HUES48 (cell line): ENCODE measurements around the gene RNF213.

Experiments
- H3K27ac ChIP-seq: one replicate; pipeline ENCODE4 v1.7.0; 2013; ENCODE audit warnings: low read depth, low read length, inconsistent platforms
- H3K27me3 ChIP-seq: 2 replicates; pipeline ENCODE4 v1.6.1; 2013; ENCODE audit warnings: mild to moderate bottlenecking, low read length; ENCODE audit not compliant: control insufficient read depth, insufficient read depth
- H3K36me3 ChIP-seq: 2 replicates; pipeline ENCODE4 v1.6.1; 2013; ENCODE audit warnings: low read length; ENCODE audit not compliant: control insufficient read depth, insufficient read depth
- H3K4me1 ChIP-seq: 2 replicates; pipeline ENCODE4 v1.6.1; 2013; ENCODE audit warnings: mild to moderate bottlenecking, low read length; ENCODE audit not compliant: control insufficient read depth, insufficient read depth
- H3K4me3 ChIP-seq: 2 replicates; pipeline ENCODE4 v1.5.1; 2013; ENCODE audit warnings: mild to moderate bottlenecking, low read depth, low read length
- H3K9ac ChIP-seq: 2 replicates; pipeline ENCODE4 v1.6.1; 2013; ENCODE audit warnings: mild to moderate bottlenecking, low read depth, low read length, moderate library complexity
- H3K9me3 ChIP-seq: 2 replicates; pipeline ENCODE4 v1.6.1; 2013; ENCODE audit warnings: low read length; ENCODE audit not compliant: control insufficient read depth, insufficient read depth

Gene RNF213

DNA sequence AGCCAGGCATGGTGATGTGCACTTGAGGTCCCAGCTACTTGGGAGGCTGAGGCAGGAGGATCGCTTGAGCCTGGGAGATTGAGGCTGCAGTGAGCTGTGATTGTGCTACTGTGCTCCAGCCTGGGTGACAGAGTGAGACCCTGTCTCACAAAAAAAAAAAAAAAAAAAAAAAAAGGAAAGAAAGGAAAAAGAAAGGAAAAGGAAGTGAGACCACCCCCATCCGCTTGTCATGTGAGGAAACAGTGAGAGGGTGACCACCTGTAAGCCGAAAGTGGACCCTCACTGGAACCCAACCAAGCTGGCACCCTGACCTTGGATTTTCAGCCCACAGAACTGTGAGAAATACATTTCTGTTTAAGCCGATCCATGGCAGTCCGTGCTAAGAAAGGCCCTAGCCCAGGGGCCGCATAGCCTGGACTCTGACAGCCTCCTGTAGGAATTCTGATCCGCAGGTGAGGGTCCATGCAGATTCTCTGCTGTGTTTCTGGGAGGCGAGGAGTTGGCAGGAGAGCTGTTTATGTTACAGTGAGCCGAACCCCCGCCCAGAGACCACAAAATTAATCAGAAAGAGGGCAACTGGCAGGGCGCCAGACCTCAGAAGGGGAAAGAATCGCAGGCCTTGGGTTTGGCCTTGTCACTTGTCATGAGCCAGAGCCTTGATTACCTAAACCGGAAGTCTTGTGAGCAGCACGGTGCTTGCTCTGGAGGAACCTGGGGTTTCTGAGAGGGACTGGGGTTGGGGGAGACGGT lies 41.5 kb upstream of the RNF213 start:
- no peak overlapping the region for H3K9ac ChIP-seq
- peak overlapping the region; percentile 96 for H3K4me3 ChIP-seq
- H3K9me3 ChIP-seq, result no peaks in the 10 kb centered on the region
- H3K27ac ChIP-seq, result no peak overlapping the region
- H3K36me3 ChIP-seq, result peaks cover 27% of the 10 kb centered on the region
- H3K27me3 ChIP-seq, result no peaks in the 10 kb centered on the region
- H3K4me1 ChIP-seq, result no peaks in the 10 kb centered on the region

DNA sequence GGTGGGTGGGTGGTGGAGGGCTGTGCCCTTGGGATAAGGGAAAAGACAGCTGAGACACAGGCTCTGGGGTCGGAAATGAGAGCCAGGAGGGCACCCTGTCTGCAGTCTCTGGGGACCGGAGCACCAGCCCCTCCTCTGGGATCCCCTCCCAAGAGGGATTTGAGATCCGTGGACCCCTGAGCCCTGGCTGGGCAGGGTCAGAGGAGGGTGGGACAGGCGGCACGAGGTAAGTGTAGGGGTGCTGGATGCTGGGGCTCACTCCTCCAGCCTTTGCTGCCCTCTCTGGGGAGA lies 40.9 kb upstream of the RNF213 start:
- Histone ChIP-seq H3K9ac (peak overlapping the region; percentile 72; the same call in 1 of the 2 replicates), H3K27me3 (no peaks in the 10 kb centered on the region), H3K27ac (no peak overlapping the region), H3K36me3 (peaks cover 26% of the 10 kb centered on the region), H3K9me3 (no peaks in the 10 kb centered on the region), H3K4me3 (peak overlapping the region; percentile 96), H3K4me1 (0 out of 2 replicates have a peak, but pooled peaks cover 4% of the 10 kb centered on the region)

GRCh38 chr17:80220054-80220735 lies 40.5 kb upstream of the RNF213 start, which contains the start of the genes SGSH and SLC26A11:
Gene SGSH, minus strand, starts transcription at chr17:80220333. Its CDS starts 20 bp downstream, at chr17:80220313.
Gene SLC26A11, plus strand, starts transcription at chr17:80220427. Its CDS starts 1,134 bp downstream, at chr17:80221561.
- H3K9me3 ChIP-seq, result no peaks in the 10 kb centered on the region
- H3K36me3 ChIP-seq, result peaks cover 24% of the 10 kb centered on the region
- H3K9ac ChIP-seq, result peak within 1 kb of the TSS; percentile 72; the same call in 1 of the 2 replicates
- H3K27me3 ChIP-seq, result no peaks in the 10 kb centered on the region
- H3K4me3 ChIP-seq, result peak within 1 kb of the TSS; percentile 96
- peaks cover 7% of the 10 kb centered on the region; the same call in 1 of the 2 replicates for H3K4me1 ChIP-seq
- H3K27ac ChIP-seq, result no peak within 1 kb of the TSS

- no peak overlapping the region for H3K27ac ChIP-seq
- peaks cover 13% of the 10 kb centered on the region; the same call in 1 of the 2 replicates for H3K4me1 ChIP-seq
- H3K9ac ChIP-seq, result no peak overlapping the region
- peak overlapping the region; percentile 96 for H3K4me3 ChIP-seq
- no peaks in the 10 kb centered on the region for H3K27me3 ChIP-seq
- H3K9me3 ChIP-seq, result no peaks in the 10 kb centered on the region
- peaks cover 22% of the 10 kb centered on the region for H3K36me3 ChIP-seq
Measured at GRCh38 chr17:80220736-80221215, 39.9 kb upstream of the RNF213 start.

DNA sequence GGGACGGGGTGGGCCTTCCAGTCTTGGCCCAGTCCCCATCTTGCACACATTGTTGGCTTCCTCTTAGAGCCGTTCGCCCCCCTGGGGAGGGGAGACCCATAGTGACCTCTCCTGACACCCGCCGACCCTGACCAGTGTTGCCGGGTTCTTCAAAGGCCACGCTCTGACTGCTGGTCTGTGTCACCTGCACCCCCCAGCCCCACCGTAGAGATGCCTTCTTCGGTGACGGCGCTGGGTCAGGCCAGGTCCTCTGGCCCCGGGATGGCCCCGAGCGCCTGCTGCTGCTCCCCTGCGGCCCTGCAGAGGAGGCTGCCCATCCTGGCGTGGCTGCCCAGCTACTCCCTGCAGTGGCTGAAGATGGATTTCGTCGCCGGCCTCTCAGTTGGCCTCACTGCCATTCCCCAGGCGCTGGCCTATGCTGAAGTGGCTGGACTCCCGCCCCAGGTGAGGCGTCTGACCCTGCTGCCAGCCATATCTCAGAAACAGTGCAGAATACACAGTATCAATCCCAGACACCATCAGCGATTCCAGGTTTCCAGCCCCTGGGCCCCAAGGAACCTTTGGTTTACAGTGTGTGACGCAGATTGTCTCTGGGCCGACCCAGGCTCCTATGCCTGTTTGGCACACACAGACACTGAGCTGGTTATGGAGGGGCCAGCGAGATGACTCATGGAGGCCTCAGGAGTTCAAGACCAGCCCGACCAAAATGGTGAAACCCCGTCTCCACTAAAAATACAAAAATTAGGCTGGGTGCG lies 39.1 kb upstream of the RNF213 start:
- Histone ChIP-seq H3K27ac (no peak overlapping the region), H3K4me1 (peaks cover 13% of the 10 kb centered on the region; the same call in 1 of the 2 replicates), H3K9ac (no peak overlapping the region), H3K9me3 (no peaks in the 10 kb centered on the region), H3K36me3 (peaks cover 17% of the 10 kb centered on the region), H3K27me3 (no peaks in the 10 kb centered on the region), H3K4me3 (peak overlapping the region; percentile 96)

DNA sequence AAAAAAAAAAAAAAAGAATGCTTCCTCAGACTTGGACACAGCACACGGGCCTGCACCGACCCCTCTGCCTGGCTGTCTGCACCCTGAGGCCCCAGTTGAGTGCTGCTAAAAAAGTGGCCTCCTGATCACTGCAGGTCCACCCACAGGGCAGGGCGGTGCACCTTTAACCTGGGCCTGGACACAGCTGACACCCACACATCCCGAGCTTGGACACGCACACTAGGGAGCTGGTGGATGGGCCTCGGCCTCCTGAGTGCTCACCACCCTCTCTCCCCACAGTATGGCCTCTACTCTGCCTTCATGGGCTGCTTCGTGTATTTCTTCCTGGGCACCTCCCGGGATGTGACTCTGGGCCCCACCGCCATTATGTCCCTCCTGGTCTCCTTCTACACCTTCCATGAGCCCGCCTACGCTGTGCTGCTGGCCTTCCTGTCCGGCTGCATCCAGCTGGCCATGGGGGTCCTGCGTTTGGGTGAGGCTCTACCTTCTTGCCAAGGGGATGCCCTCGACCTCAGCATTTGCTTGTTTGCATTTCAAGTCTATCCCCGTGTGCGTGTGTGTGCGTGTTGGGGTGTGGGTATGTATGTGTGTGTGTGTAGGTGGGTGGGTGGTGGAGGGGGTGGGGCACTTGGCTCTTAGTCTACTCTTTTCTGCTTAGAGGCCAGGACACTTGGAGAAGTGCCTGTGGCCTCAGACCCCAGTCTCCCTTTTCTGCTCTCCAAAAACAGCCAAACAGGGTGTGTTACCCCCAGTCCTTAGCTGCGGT lies 38.1 kb upstream of the RNF213 start:
- peaks cover 13% of the 10 kb centered on the region; the same call in 1 of the 2 replicates for H3K4me1 ChIP-seq
- H3K36me3 ChIP-seq, result peaks cover 9% of the 10 kb centered on the region; the same call in 1 of the 2 replicates
- H3K27me3 ChIP-seq, result no peaks in the 10 kb centered on the region
- H3K9me3 ChIP-seq, result no peaks in the 10 kb centered on the region
- no peak overlapping the region for H3K27ac ChIP-seq
- H3K4me3 ChIP-seq, result no peak overlapping the region
- no peak overlapping the region for H3K9ac ChIP-seq

DNA sequence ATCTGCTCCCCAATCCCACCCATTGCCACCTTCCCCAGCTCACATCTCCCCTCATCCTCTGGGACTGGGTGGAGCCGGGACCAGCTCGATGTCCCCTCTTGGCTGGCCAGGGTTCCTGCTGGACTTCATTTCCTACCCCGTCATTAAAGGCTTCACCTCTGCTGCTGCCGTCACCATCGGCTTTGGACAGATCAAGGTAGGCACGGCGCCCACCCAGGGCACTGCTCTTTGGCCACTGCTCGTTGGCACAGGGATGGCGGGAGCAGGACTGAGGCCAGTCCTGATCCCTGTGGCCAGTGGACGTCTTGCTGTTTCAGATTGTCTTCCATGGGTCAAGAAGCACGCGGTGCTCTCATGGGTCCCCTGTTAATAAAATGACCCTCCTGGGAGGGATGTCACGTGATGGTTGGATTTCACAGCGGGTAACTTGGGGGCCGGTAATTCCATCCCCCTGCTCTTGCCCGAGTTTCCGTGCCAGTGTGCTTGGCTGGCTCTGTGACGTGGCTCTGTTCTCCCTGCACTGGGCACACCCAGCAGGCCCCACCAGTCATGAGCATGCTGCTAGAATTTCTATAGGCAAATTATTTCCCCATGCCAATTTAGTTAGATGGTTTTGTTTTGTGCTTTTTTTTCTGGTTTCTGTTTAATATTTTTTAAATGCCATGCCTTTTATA lies 37.4 kb upstream of the RNF213 start:
- H3K4me3 ChIP-seq, result no peak overlapping the region
- H3K9me3 ChIP-seq, result no peaks in the 10 kb centered on the region
- H3K36me3 ChIP-seq, result 0 out of 2 replicates have a peak, but pooled peaks cover 8% of the 10 kb centered on the region
- H3K27me3 ChIP-seq, result no peaks in the 10 kb centered on the region
- H3K4me1 ChIP-seq, result peaks cover 13% of the 10 kb centered on the region; the same call in 1 of the 2 replicates
- no peak overlapping the region for H3K27ac ChIP-seq
- H3K9ac ChIP-seq, result no peak overlapping the region

- no peak overlapping the region for H3K4me3 ChIP-seq
- H3K27me3 ChIP-seq, result no peaks in the 10 kb centered on the region
- no peak overlapping the region for H3K9ac ChIP-seq
- no peak overlapping the region for H3K27ac ChIP-seq
- H3K36me3 ChIP-seq, result 0 out of 2 replicates have a peak, but pooled peaks cover 8% of the 10 kb centered on the region
- H3K9me3 ChIP-seq, result no peaks in the 10 kb centered on the region
- peaks cover 13% of the 10 kb centered on the region; the same call in 1 of the 2 replicates for H3K4me1 ChIP-seq
Measured at GRCh38 chr17:80223838-80224497, 36.7 kb upstream of the RNF213 start.

- no peak overlapping the region for H3K4me3 ChIP-seq
Measured at GRCh38 chr17:80224683-80225082, 36.0 kb upstream of the RNF213 start.

More at GRCh38 chr17:80224683-80225082, 36.0 kb upstream of the RNF213 start:
- Histone ChIP-seq H3K27ac (peak overlapping the region; percentile 12), H3K4me1 (peaks cover 13% of the 10 kb centered on the region; the same call in 1 of the 2 replicates), H3K9ac (no peak overlapping the region), H3K36me3 (0 out of 2 replicates have a peak, but pooled peaks cover 8% of the 10 kb centered on the region), H3K9me3 (no peaks in the 10 kb centered on the region), H3K27me3 (no peaks in the 10 kb centered on the region)
